HepG2 (cell line): ENCODE results near the gene XRCC1. TPM values are rescaled to one million over a fixed set of nuclear protein-coding genes. Genes with fewer than 3 reads are reported as not detected.

Experiments
- ATF7 ChIP-seq, 2 experiments: fragments of 450-650 bp in 1 of 2; sonication (generic) in 1 of 2; formaldehyde crosslinking in 1 of 2; IDR thresholded peaks; 2 replicates each; pipeline versions ENCODE4 v1.4.0 to v1.6.1; 2016 to 2020; ENCODE audit warnings: antibody characterized with exemption in 1 of 2, mild to moderate bottlenecking in 1 of 2, missing genetic modification reagents in 1 of 2
- CBX1 ChIP-seq: IDR thresholded peaks from one replicate; pipeline ENCODE4 v1.6.1; 2016; ENCODE audit warnings: antibody characterized with exemption, low read depth
- CENPX ChIP-seq: sonication (generic); formaldehyde crosslinking; IDR thresholded peaks from 2 replicates; pipeline ENCODE4 v1.9.0; 2021; ENCODE audit warnings: mild to moderate bottlenecking, missing genetic modification reagents, moderate library complexity
- CHD4 ChIP-seq: fragments of 200-600 bp; sonication (generic); IDR thresholded peaks from 2 replicates; pipeline ENCODE4 v1.7.0; 2017; ENCODE audit warnings: mild to moderate bottlenecking, low read length, borderline replicate concordance
- DNMT1 ChIP-seq: sonication (generic); formaldehyde crosslinking; IDR thresholded peaks from 2 replicates; pipeline ENCODE4 v1.5.1; 2020; ENCODE audit warnings: mild to moderate bottlenecking, missing genetic modification reagents
- EEA1 ChIP-seq: sonication (generic); formaldehyde crosslinking; IDR thresholded peaks from 2 replicates; pipeline ENCODE4 v1.5.1; 2020; ENCODE audit warnings: mild to moderate bottlenecking, missing genetic modification reagents, borderline replicate concordance
- HDAC2 ChIP-seq: sonication (generic); formaldehyde crosslinking; IDR thresholded peaks from 2 replicates; pipeline ENCODE4 v1.4.0; 2020; ENCODE audit warnings: missing genetic modification reagents
- HNRNPL ChIP-seq: fragments of 200-400 bp; formaldehyde crosslinking; IDR thresholded peaks from 2 replicates; pipeline ENCODE4 v1.6.1; 2017; ENCODE audit warnings: mild to moderate bottlenecking, low read depth, low read length
- MXI1 ChIP-seq: IDR thresholded peaks from 3 replicates; pipeline ENCODE4 v1.6.1; 2012; ENCODE audit warnings: low read depth, low read length, inconsistent platforms, borderline replicate concordance
- PCBP2 ChIP-seq: fragments of 200-400 bp; formaldehyde crosslinking; optimal IDR thresholded peaks from 2 replicates; pipeline ENCODE3; 2018; ENCODE audit warnings: low read length, low read depth; ENCODE audit not compliant: poor library complexity, severe bottlenecking
- PTBP1 ChIP-seq: fragments of 200-400 bp; formaldehyde crosslinking; IDR thresholded peaks from 2 replicates; pipeline ENCODE4 v1.6.1; 2018; ENCODE audit warnings: low read length, low read depth; ENCODE audit not compliant: poor library complexity, severe bottlenecking
- SNAPC2 ChIP-seq: sonication (generic); formaldehyde crosslinking; IDR thresholded peaks from 2 replicates; pipeline ENCODE4 v1.8.1; 2022; ENCODE audit warnings: mild to moderate bottlenecking, missing genetic modification reagents
- SSRP1 ChIP-seq: IDR thresholded peaks from 2 replicates; pipeline ENCODE4 v1.6.1; 2016; ENCODE audit warnings: control low read depth
- ZNF124 ChIP-seq: sonication (generic); formaldehyde crosslinking; IDR thresholded peaks from 2 replicates; pipeline ENCODE4 v1.4.0; 2020; ENCODE audit warnings: missing genetic modification reagents
- ZNF34 ChIP-seq: sonication (generic); formaldehyde crosslinking; IDR thresholded peaks from 2 replicates; pipeline ENCODE4 v1.4.0; 2020; ENCODE audit warnings: mild to moderate bottlenecking, missing genetic modification reagents, borderline replicate concordance
- ZNF607 ChIP-seq: sonication (generic); formaldehyde crosslinking; IDR thresholded peaks from 2 replicates; pipeline ENCODE4 v1.5.1; 2020; ENCODE audit warnings: missing genetic modification reagents, mild to moderate bottlenecking, borderline replicate concordance
- polyA plus RNA-seq, 8 experiments: library from polyadenylated mRNA; depleted of rRNA in 3 of 8; stranded (reverse) in 7 of 8; unstranded in 1 of 8; fragments of >200 nt; fragmentation: Illumina TruSeq in 4 of 8; extraction: Trizol in 4 of 8; gene quantifications; 2 replicates each; pipeline versions ENCODE4 v1.2.1 to v1.2.3, GENCODE V29; 2011 to 2016; ENCODE audit warnings: low read depth in 4 of 8, missing spikeins in 1 of 8, mixed read lengths in 1 of 8; ENCODE audit not compliant: insufficient read depth in 1 of 8
- total RNA-seq, 5 experiments: library from RNA; depleted of rRNA; stranded (reverse); fragments of >200 nt; fragmentation: Illumina TruSeq; extraction: Trizol; gene quantifications; 2 replicates each; pipeline ENCODE4 v1.2.3, GENCODE V29; 2016; ENCODE audit warnings: low read depth in 1 of 5
- TF ChIP-seq, protein P1 (sequence below): sonication (generic); formaldehyde crosslinking; IDR thresholded peaks from 2 replicates; pipeline ENCODE4 v1.4.0; 2020; ENCODE audit warnings: mild to moderate bottlenecking, missing genetic modification reagents
- TF ChIP-seq, protein P2 (sequence below): IDR thresholded peaks from 2 replicates; pipeline ENCODE4 v1.6.1; 2016; ENCODE audit warnings: mild to moderate bottlenecking
- TF ChIP-seq, protein P3 (sequence below): IDR thresholded peaks from 2 replicates; pipeline ENCODE4 v1.6.1; 2016; ENCODE audit warnings: low read depth, missing genetic modification reagents, missing compliant biosample characterization

Gene XRCC1
- total and polyA plus RNA-seq, 2 of the 13 experiments (the other 11 are each of a cell fraction or from before 2014, with no cell fraction given), result 24.7 to 26.3 TPM

DNA sequence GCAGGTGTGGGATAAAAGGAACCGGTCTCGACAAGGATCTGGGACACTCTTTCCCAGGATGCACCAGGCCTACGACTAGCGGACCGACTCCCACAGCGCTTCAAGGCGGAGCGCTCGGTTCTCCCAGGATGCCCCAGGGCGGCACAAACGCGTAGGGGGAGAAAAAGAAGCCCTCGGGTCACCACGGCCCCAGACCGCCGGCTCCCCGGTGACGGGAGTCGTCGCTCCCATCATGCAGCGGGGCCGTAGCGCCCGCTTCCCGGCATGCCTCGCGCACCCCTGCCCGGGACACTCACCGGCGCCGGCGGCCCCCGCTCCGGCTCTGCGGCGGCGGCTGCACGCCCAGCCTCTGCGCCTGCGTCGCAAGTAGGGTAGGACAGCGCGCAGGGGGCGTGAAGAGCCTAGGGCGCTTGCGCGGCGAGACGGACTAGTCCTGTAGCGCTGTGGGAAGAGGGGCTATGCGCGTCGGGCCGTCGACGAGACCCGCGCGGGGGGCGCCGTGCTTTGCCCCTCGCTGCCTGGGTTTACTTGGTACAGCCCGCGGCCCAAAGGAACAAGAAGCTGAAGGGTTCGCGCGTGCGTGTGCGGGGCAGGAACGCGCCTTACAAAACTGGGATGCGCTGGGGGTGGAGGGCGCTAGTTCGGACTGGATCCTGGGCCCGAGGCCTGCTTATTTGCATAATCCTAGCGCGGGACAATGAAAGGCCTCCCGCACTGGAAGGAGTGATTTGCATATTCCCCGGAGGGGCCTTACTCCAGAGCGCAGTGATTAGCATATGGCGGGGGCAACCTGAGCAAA is 44.1 kb upstream of the XRCC1 start, which contains the start of gene ZNF428 (continued):
- TF ChIP-seq, protein P1, sequence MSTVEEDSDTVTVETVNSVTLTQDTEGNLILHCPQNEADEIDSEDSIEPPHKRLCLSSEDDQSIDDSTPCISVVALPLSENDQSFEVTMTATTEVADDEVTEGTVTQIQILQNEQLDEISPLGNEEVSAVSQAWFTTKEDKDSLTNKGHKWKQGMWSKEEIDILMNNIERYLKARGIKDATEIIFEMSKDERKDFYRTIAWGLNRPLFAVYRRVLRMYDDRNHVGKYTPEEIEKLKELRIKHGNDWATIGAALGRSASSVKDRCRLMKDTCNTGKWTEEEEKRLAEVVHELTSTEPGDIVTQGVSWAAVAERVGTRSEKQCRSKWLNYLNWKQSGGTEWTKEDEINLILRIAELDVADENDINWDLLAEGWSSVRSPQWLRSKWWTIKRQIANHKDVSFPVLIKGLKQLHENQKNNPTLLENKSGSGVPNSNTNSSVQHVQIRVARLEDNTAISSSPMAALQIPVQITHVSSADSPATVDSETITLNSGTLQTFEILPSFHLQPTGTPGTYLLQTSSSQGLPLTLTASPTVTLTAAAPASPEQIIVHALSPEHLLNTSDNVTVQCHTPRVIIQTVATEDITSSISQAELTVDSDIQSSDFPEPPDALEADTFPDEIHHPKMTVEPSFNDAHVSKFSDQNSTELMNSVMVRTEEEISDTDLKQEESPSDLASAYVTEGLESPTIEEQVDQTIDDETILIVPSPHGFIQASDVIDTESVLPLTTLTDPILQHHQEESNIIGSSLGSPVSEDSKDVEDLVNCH, result no peak
- peak; percentile 98; the same call in 1 of the 2 replicates for TF ChIP-seq ZNF34
- TF ChIP-seq CHD4, result no peak
- TF ChIP-seq ZNF124, result peak; percentile 81; the same call in 1 of the 2 replicates
- TF ChIP-seq ATF7 (IDR thresholded peaks at IDR 0.05), result no peak
- TF ChIP-seq ATF7 (CRISPR knock-in tag; IDR thresholded peaks at IDR 0.05), result peak; percentile 71; the same call in 1 of the 2 replicates
- TF ChIP-seq PTBP1, result peak; percentile 63
- no peak for TF ChIP-seq DNMT1 (CRISPR knock-in tag)
- TF ChIP-seq SNAPC2, result peak; percentile 99
- TF ChIP-seq, protein P2, sequence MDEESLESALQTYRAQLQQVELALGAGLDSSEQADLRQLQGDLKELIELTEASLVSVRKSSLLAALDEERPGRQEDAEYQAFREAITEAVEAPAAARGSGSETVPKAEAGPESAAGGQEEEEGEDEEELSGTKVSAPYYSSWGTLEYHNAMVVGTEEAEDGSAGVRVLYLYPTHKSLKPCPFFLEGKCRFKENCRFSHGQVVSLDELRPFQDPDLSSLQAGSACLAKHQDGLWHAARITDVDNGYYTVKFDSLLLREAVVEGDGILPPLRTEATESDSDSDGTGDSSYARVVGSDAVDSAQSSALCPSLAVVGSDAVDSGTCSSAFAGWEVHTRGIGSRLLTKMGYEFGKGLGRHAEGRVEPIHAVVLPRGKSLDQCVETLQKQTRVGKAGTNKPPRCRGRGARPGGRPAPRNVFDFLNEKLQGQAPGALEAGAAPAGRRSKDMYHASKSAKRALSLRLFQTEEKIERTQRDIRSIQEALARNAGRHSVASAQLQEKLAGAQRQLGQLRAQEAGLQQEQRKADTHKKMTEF (CRISPR knock-in tag), result peak; percentile 83
- TF ChIP-seq CENPX, result no peak
- TF ChIP-seq EEA1, result 0 out of 2 replicates have a peak, but pooled peaks have one; percentile 29
- TF ChIP-seq MXI1, result peak; percentile 61; the same call in 1 of the 3 replicates
- TF ChIP-seq, protein P3, sequence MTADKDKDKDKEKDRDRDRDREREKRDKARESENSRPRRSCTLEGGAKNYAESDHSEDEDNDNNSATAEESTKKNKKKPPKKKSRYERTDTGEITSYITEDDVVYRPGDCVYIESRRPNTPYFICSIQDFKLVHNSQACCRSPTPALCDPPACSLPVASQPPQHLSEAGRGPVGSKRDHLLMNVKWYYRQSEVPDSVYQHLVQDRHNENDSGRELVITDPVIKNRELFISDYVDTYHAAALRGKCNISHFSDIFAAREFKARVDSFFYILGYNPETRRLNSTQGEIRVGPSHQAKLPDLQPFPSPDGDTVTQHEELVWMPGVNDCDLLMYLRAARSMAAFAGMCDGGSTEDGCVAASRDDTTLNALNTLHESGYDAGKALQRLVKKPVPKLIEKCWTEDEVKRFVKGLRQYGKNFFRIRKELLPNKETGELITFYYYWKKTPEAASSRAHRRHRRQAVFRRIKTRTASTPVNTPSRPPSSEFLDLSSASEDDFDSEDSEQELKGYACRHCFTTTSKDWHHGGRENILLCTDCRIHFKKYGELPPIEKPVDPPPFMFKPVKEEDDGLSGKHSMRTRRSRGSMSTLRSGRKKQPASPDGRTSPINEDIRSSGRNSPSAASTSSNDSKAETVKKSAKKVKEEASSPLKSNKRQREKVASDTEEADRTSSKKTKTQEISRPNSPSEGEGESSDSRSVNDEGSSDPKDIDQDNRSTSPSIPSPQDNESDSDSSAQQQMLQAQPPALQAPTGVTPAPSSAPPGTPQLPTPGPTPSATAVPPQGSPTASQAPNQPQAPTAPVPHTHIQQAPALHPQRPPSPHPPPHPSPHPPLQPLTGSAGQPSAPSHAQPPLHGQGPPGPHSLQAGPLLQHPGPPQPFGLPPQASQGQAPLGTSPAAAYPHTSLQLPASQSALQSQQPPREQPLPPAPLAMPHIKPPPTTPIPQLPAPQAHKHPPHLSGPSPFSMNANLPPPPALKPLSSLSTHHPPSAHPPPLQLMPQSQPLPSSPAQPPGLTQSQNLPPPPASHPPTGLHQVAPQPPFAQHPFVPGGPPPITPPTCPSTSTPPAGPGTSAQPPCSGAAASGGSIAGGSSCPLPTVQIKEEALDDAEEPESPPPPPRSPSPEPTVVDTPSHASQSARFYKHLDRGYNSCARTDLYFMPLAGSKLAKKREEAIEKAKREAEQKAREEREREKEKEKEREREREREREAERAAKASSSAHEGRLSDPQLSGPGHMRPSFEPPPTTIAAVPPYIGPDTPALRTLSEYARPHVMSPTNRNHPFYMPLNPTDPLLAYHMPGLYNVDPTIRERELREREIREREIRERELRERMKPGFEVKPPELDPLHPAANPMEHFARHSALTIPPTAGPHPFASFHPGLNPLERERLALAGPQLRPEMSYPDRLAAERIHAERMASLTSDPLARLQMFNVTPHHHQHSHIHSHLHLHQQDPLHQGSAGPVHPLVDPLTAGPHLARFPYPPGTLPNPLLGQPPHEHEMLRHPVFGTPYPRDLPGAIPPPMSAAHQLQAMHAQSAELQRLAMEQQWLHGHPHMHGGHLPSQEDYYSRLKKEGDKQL (CRISPR knock-in tag), result no peak
- peak; percentile 84; the same call in 1 of the 2 replicates for TF ChIP-seq ZNF607 (CRISPR knock-in tag)
- no peak for TF ChIP-seq PCBP2
- TF ChIP-seq CBX1, result no peak
- no peak; the same call in 1 of the 2 replicates for TF ChIP-seq HDAC2
- no peak for TF ChIP-seq SSRP1 (CRISPR knock-in tag)
- 0 out of 2 replicates have a peak, but pooled peaks have one; percentile 25 for TF ChIP-seq HNRNPL
